ENCODE results near the gene ADGRF4. TPM values are rescaled to one million over a fixed set of nuclear protein-coding genes. Genes with fewer than 3 reads are reported as not detected.
A peak's percentile ranks its signal among the peaks of the same experiment; 100 is the strongest.

ADGRF4 gene
- total RNA-seq, 1 donor from 2014 or later, result 0.87 TPM

GRCh38 chr6:47715782-47716181, 17.4 kb downstream of the ADGRF4 start:
- no peak for TF ChIP-seq CTCF (conservative IDR thresholded peaks at IDR 0.05)
- Mint-ChIP-seq H3K4me1 (ENCODE audit: unreplicated experiment) (no peaks in the 10 kb centered on the region), H3K9me3 (peaks cover 13% of the 10 kb centered on the region), H3K27me3 (peaks cover 2% of the 10 kb centered on the region), H3K4me3 (no peak overlapping the region), H3K36me3 (no peaks in the 10 kb centered on the region), H3K27ac (no peak overlapping the region)
- no peak for DNase-seq (ENCODE audit: extremely low spot score, unreplicated experiment)

DNA sequence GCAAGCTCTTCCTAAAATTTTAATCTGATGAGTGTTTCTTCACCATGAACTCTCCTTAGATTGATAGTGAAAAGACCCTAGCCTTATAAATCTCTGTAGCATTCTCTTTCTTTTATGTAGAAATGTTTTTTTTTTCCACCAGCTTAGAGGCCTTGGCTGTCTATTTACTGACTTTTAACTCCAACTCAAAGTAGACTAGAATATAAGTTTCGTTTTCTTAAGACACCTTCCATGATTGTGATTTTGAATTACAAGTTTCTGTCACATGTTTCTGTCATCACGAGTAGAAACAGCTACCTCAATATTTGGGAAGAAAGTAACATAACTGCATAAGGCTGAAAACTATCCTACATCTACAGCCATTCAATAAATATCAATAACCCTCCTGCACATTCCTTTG, 17.8 kb downstream of the ADGRF4 start:
- peaks cover 2% of the 10 kb centered on the region for H3K27me3 Mint-ChIP-seq
- no peak overlapping the region for H3K27ac Mint-ChIP-seq
- no peak for TF ChIP-seq CTCF (conservative IDR thresholded peaks at IDR 0.05)
- no peak overlapping the region for H3K4me3 Mint-ChIP-seq
- no peaks in the 10 kb centered on the region for H3K4me1 Mint-ChIP-seq (ENCODE audit: unreplicated experiment)
- H3K9me3 Mint-ChIP-seq, result peaks cover 14% of the 10 kb centered on the region
- H3K36me3 Mint-ChIP-seq, result no peaks in the 10 kb centered on the region
- DNase-seq (ENCODE audit: extremely low spot score, unreplicated experiment), result no peak

GRCh38 chr6:47718571-47718970, 20.2 kb downstream of the ADGRF4 start:
- Mint-ChIP-seq H3K4me1 (ENCODE audit: unreplicated experiment) (no peaks in the 10 kb centered on the region), H3K4me3 (no peak overlapping the region), H3K9me3 (peaks cover 14% of the 10 kb centered on the region), H3K36me3 (no peaks in the 10 kb centered on the region), H3K27ac (peak overlapping the region; percentile 15), H3K27me3 (no peaks in the 10 kb centered on the region)
- TF ChIP-seq CTCF (conservative IDR thresholded peaks at IDR 0.05), result no peak
- no peak for DNase-seq (ENCODE audit: extremely low spot score, unreplicated experiment)

- Mint-ChIP-seq H3K27ac (no peak overlapping the region), H3K27me3 (no peaks in the 10 kb centered on the region), H3K4me3 (no peak overlapping the region), H3K4me1 (ENCODE audit: unreplicated experiment) (no peaks in the 10 kb centered on the region), H3K36me3 (no peaks in the 10 kb centered on the region), H3K9me3 (peaks cover 18% of the 10 kb centered on the region)
- TF ChIP-seq CTCF (conservative IDR thresholded peaks at IDR 0.05), result no peak
- DNase-seq (ENCODE audit: extremely low spot score, unreplicated experiment), result no peak
Measured at GRCh38 chr6:47721189-47721588, 22.8 kb downstream of the ADGRF4 start.

DNA sequence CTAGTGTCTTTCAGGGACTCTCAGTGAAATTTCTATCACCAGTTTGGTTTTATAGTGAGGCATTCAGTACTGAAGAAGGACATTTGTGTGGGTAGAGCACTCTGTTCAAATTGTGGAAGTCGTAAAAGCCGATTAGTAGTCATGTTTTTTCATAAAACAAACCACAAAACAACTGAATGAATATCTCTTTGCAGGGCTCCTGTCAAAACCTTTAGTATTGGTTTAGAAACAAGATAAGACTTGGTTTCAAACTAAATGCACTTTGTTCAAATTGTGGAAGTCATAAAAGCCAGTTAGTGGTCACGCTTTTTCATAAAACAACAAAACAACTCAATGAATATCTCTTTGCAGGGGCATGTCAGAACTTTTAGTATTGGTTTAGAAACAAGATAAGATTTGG, 23.8 kb downstream of the ADGRF4 start:
- no peak for TF ChIP-seq CTCF (conservative IDR thresholded peaks at IDR 0.05)
- Mint-ChIP-seq H3K36me3 (no peaks in the 10 kb centered on the region), H3K4me1 (ENCODE audit: unreplicated experiment) (no peaks in the 10 kb centered on the region), H3K27me3 (no peaks in the 10 kb centered on the region), H3K9me3 (peaks cover 23% of the 10 kb centered on the region), H3K27ac (no peak overlapping the region), H3K4me3 (no peak overlapping the region)
- no peak for DNase-seq (ENCODE audit: extremely low spot score, unreplicated experiment)

DNA sequence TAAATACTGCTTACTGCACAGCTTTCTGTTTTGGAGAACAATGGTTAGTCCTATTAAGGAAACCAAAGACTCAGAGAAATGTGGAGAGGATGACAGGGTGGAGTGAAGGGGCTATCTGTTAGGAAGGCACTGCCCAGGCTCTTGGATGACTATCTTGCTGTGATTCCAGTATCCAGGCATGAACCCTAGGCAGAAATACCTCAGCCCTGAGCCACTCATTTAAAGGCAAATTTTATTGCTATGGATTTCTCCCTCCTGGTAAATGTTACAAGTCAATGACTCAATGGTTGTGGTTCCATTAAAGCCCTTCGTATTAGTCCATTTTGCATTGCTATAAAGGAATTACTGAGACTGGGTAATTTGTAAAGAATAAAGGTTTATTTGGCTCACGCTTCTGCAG, 25.9 kb downstream of the ADGRF4 start:
- H3K27me3 Mint-ChIP-seq, result no peaks in the 10 kb centered on the region
- no peaks in the 10 kb centered on the region for H3K4me1 Mint-ChIP-seq (ENCODE audit: unreplicated experiment)
- H3K9me3 Mint-ChIP-seq, result peaks cover 26% of the 10 kb centered on the region
- no peak overlapping the region for H3K27ac Mint-ChIP-seq
- H3K36me3 Mint-ChIP-seq, result no peaks in the 10 kb centered on the region
- no peak for TF ChIP-seq CTCF (conservative IDR thresholded peaks at IDR 0.05)
- DNase-seq (ENCODE audit: extremely low spot score, unreplicated experiment), result no peak
- no peak overlapping the region for H3K4me3 Mint-ChIP-seq
